ENCODE data around the gene DCAF6.
A peak's percentile ranks its signal among the peaks of the same experiment; 100 is the strongest.

The DCAF6 gene

GRCh38 chr1:168091720-168092550 lies 155.5 kb downstream of the DCAF6 start:
- TF ChIP-seq ZFX (IDR thresholded peaks at IDR 0.05; ENCODE audit: borderline replicate concordance) (no peak), CTCF (IDR thresholded peaks at IDR 0.05) (no peak)
- H3K27ac ChIP-seq, result no peak overlapping the region

- no peak overlapping the region for H3K27ac ChIP-seq
- peak; percentile 31 for TF ChIP-seq CTCF (IDR thresholded peaks at IDR 0.05)
- no peak for TF ChIP-seq ZFX (IDR thresholded peaks at IDR 0.05; ENCODE audit: borderline replicate concordance)
Observed at GRCh38 chr1:168092566-168093355, 156.3 kb downstream of the DCAF6 start.

GRCh38 chr1:168093616-168094015 lies 157.1 kb downstream of the DCAF6 start:
- H3K27ac ChIP-seq, result no peak overlapping the region
- TF ChIP-seq ZFX (IDR thresholded peaks at IDR 0.05; ENCODE audit: borderline replicate concordance) (no peak), CTCF (IDR thresholded peaks at IDR 0.05) (no peak)

- no peak for TF ChIP-seq CTCF (IDR thresholded peaks at IDR 0.05)
- TF ChIP-seq ZFX (IDR thresholded peaks at IDR 0.05; ENCODE audit: borderline replicate concordance), result no peak
- H3K27ac ChIP-seq, result no peak overlapping the region
Observed at GRCh38 chr1:168095476-168095875, 159.0 kb downstream of the DCAF6 start.

- TF ChIP-seq ZFX (IDR thresholded peaks at IDR 0.05; ENCODE audit: borderline replicate concordance) (no peak), CTCF (IDR thresholded peaks at IDR 0.05) (no peak)
- H3K27ac ChIP-seq, result no peak overlapping the region
Observed at GRCh38 chr1:168096296-168097165, 160.0 kb downstream of the DCAF6 start.

- no peak for TF ChIP-seq CTCF (IDR thresholded peaks at IDR 0.05)
- TF ChIP-seq ZFX (IDR thresholded peaks at IDR 0.05; ENCODE audit: borderline replicate concordance), result no peak
Observed at GRCh38 chr1:168097921-168098528, 161.5 kb downstream of the DCAF6 start.

More at GRCh38 chr1:168097921-168098528, 161.5 kb downstream of the DCAF6 start:
- no peak overlapping the region for H3K27ac ChIP-seq
